Epithelial cell of umbilical artery (primary cell): ENCODE data around the gene ANGPTL7. TPM values are rescaled to one million over a fixed set of nuclear protein-coding genes. Genes with fewer than 3 reads are reported as not detected.

Experiments
- total RNA-seq: library from RNA; depleted of rRNA; stranded (reverse); fragments of >200 nt; gene quantifications from 2 replicates; pipeline ENCODE4 v1.2.3, GENCODE V29; 2014

The ANGPTL7 gene, protein sequence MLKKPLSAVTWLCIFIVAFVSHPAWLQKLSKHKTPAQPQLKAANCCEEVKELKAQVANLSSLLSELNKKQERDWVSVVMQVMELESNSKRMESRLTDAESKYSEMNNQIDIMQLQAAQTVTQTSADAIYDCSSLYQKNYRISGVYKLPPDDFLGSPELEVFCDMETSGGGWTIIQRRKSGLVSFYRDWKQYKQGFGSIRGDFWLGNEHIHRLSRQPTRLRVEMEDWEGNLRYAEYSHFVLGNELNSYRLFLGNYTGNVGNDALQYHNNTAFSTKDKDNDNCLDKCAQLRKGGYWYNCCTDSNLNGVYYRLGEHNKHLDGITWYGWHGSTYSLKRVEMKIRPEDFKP
- total RNA-seq: not detected in 2 replicates

DNA sequence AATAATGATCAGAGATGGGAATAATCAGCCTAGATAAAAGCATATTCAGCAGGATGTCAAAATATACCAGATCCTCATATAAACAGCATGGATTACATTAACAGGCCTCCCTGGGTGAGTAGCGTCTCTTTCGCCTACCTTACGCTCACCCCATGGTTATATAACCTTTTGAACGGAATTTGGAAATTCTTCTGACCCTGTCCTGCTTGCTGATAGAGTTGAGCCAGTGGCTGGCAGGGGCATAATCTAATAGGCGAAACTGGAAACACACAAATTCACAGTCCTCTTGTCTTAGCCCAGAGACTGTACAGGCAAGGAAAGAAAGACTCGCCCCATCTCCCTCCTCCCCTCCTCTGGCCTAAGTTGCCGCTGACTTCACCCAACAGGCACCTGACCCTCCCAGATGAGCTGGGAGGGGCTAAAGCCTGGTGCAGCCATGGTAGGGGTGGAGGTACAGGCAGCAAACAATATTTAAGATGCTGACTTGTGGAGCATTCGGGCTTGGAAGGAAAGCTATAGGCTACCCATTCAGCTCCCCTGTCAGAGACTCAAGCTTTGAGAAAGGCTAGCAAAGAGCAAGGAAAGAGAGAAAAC lies at the start of gene ANGPTL7:
TSS of gene ANGPTL7 (plus strand) at position 498 of the 594 bp plus-strand sequence. CDS start 225 bp downstream, outside the sequence.

Other genes starting within 250 kb of the ANGPTL7 start
- 116 and 125 TPM in 2 replicates for gene TARDBP, start 176.7 kb upstream of the ANGPTL7 start, total RNA-seq
- gene MASP2, start 142.1 kb upstream of the ANGPTL7 start, total RNA-seq: not detected in 2 replicates
- 13.3 and 14.6 TPM in 2 replicates for gene SRM, start 129.3 kb upstream of the ANGPTL7 start, total RNA-seq
- 45.8 and 48.0 TPM in 2 replicates for gene EXOSC10, start 89.5 kb upstream of the ANGPTL7 start, total RNA-seq
- gene MTOR, start 73.2 kb downstream of the ANGPTL7 start, total RNA-seq: 28.9 and 35.6 TPM in 2 replicates
- gene UBIAD1, start 83.8 kb downstream of the ANGPTL7 start, total RNA-seq: 6.2 and 10.0 TPM in 2 replicates